Hepatocyte (in vitro differentiated cells): ENCODE data around the gene SYNGR1. TPM values are rescaled to one million over a fixed set of nuclear protein-coding genes. Genes with fewer than 3 reads are reported as not detected.

Experiments used
- DNase-seq: peaks from one replicate; pipeline ENCODE4 v3.0.0-alpha.2; 2016; ENCODE audit warnings: low spot score
- H2AFZ ChIP-seq: fragments of 200-600 bp; sonication (generic); 2 replicates; pipeline ENCODE4 v1.6.0; 2016; ENCODE audit warnings: antibody characterized with exemption, mild to moderate bottlenecking
- H3K27ac ChIP-seq: fragments of 200-600 bp; sonication (generic); 2 replicates; pipeline ENCODE4 v1.5.1; 2016; ENCODE audit warnings: mild to moderate bottlenecking
- H3K27me3 ChIP-seq: fragments of 200-600 bp; sonication (generic); 2 replicates; pipeline ENCODE4 v1.6.1; 2016
- H3K36me3 ChIP-seq: fragments of 200-600 bp; sonication (generic); replicated peaks from 2 replicates; pipeline ENCODE4 v1.5.1; 2016; ENCODE audit warnings: low read depth; ENCODE audit not compliant: insufficient read depth
- H3K4me1 ChIP-seq: fragments of 200-600 bp; sonication (generic); 2 replicates; pipeline ENCODE4 v1.5.1; 2016; ENCODE audit warnings: mild to moderate bottlenecking, moderate library complexity; ENCODE audit not compliant: insufficient read depth
- H3K4me2 ChIP-seq: fragments of 200-600 bp; sonication (generic); 2 replicates; pipeline ENCODE4 v1.6.0; 2016
- H3K4me3 ChIP-seq: fragments of 200-600 bp; sonication (generic); 2 replicates; pipeline ENCODE4 v1.5.1; 2016; ENCODE audit warnings: mild to moderate bottlenecking
- H3K79me2 ChIP-seq: fragments of 200-600 bp; sonication (generic); 2 replicates; pipeline ENCODE4 v1.6.0; 2017; ENCODE audit warnings: mild to moderate bottlenecking
- H3K9me2 ChIP-seq: fragments of 200-600 bp; sonication (generic); replicated peaks from 2 replicates; pipeline ENCODE4 v1.6.0; 2017; ENCODE audit warnings: mild to moderate bottlenecking; ENCODE audit not compliant: insufficient read depth
- H3K9me3 ChIP-seq: fragments of 200-600 bp; sonication (generic); 2 replicates; pipeline ENCODE4 v1.5.1; 2016; ENCODE audit warnings: low read depth, mild to moderate bottlenecking
- H4K20me1 ChIP-seq: fragments of 200-600 bp; sonication (generic); 2 replicates; pipeline ENCODE4 v1.6.0; 2016; ENCODE audit warnings: mild to moderate bottlenecking; ENCODE audit not compliant: insufficient read depth, poor library complexity, severe bottlenecking
- EZH2 ChIP-seq: fragments of 200-600 bp; sonication (generic); IDR thresholded peaks from 2 replicates; pipeline ENCODE4 v1.6.1; 2016; ENCODE audit warnings: antibody characterized with exemption, mild to moderate bottlenecking, borderline replicate concordance
- EZH2phosphoT487 ChIP-seq: fragments of 200-600 bp; sonication (generic); IDR thresholded peaks from one replicate; pipeline ENCODE4 v1.6.1; 2018; ENCODE audit warnings: antibody characterized with exemption, mild to moderate bottlenecking, low read depth, moderate library complexity; ENCODE audit not compliant: unreplicated experiment, severe bottlenecking
- WGBS: methylation state at CpG from one replicate; pipeline ENCODE4 v1.1.6; 2016; ENCODE audit warnings: low lambda C conversion rate; ENCODE audit errors: missing lambda C conversion rate; 5-methylcytosine and 5-hydroxymethylcytosine counted together
- polyA plus RNA-seq: library from polyadenylated mRNA; unstranded; fragments of >200 nt; fragmentation: Nextera tagmentation; extraction: Ambion mirVana; gene quantifications from 2 replicates; pipeline ENCODE4 v1.2.1, GENCODE V29; 2016
- total RNA-seq: library from RNA; depleted of rRNA; stranded (reverse); fragments of >200 nt; gene quantifications from 2 replicates; pipeline ENCODE4 v1.2.3, GENCODE V29; 2014
- TF ChIP-seq, protein P1 (sequence below): fragments of 200-600 bp; sonication (generic); IDR thresholded peaks from 2 replicates; pipeline ENCODE4 v1.5.1; 2016; ENCODE audit warnings: antibody characterized with exemption, mild to moderate bottlenecking; ENCODE audit not compliant: poor library complexity

Gene SYNGR1
- total and polyA plus RNA-seq, 2 experiments from 2014 or later: 23.1 to 58.8 TPM

DNA sequence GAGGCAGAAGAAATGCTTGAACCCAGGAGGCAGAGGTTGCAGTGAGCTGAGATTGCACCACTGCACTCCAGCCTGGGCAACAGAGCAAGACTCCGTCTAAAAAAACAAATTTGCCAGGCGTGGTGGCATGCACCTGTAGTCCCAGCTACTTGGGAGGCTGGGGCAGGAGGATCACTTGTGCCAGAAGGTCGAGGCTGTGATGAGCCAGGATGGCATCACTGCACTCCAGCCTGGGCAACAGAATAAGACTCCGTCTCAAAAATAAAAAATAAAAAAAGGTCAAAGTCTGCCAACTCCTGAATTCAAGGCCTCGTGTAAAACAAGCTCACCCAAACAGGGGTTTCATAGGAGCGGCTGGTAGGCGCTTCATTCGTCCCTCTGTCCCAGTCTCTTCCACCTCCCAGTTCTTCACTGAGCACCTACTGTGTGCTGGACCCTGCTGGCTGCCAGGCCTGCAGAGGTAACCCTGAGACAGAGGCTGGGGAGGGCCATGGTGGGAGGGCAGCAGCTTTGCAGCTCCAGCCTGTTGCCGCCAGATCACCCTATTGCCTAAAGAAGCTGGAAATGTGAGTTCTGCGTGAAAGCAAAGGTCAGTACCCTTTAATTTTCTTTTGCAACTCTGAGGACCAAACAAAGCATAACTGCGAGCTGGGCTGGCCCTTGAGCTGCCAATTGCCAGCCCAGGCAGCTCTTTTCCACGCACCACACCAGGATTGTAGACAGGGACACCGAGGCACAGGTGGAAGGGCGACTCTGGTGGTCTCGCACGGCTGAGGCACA is 45.7 kb upstream of the SYNGR1 start:
- no peaks in the 10 kb centered on the region for H3K79me2 ChIP-seq
- H3K27me3 ChIP-seq: no peaks in the 10 kb centered on the region
- no peaks in the 10 kb centered on the region for H3K9me3 ChIP-seq
- no peaks in the 10 kb centered on the region for H4K20me1 ChIP-seq
- TF ChIP-seq EZH2phosphoT487 (no peak), EZH2 (no peak)
- TF ChIP-seq, protein P1, sequence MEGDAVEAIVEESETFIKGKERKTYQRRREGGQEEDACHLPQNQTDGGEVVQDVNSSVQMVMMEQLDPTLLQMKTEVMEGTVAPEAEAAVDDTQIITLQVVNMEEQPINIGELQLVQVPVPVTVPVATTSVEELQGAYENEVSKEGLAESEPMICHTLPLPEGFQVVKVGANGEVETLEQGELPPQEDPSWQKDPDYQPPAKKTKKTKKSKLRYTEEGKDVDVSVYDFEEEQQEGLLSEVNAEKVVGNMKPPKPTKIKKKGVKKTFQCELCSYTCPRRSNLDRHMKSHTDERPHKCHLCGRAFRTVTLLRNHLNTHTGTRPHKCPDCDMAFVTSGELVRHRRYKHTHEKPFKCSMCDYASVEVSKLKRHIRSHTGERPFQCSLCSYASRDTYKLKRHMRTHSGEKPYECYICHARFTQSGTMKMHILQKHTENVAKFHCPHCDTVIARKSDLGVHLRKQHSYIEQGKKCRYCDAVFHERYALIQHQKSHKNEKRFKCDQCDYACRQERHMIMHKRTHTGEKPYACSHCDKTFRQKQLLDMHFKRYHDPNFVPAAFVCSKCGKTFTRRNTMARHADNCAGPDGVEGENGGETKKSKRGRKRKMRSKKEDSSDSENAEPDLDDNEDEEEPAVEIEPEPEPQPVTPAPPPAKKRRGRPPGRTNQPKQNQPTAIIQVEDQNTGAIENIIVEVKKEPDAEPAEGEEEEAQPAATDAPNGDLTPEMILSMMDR: no peak
- no peak overlapping the region for H2AFZ ChIP-seq
- H3K4me2 ChIP-seq: no peak overlapping the region
- no peak overlapping the region for H3K27ac ChIP-seq
- no peak overlapping the region for H3K4me3 ChIP-seq
- no peaks in the 10 kb centered on the region for H3K9me2 ChIP-seq
- no peaks in the 10 kb centered on the region for H3K36me3 ChIP-seq
- H3K4me1 ChIP-seq: peaks cover 6% of the 10 kb centered on the region
- DNase-seq: no peak
- WGBS: 90% methylated on average over 16 of the region's 16 CpGs

DNA sequence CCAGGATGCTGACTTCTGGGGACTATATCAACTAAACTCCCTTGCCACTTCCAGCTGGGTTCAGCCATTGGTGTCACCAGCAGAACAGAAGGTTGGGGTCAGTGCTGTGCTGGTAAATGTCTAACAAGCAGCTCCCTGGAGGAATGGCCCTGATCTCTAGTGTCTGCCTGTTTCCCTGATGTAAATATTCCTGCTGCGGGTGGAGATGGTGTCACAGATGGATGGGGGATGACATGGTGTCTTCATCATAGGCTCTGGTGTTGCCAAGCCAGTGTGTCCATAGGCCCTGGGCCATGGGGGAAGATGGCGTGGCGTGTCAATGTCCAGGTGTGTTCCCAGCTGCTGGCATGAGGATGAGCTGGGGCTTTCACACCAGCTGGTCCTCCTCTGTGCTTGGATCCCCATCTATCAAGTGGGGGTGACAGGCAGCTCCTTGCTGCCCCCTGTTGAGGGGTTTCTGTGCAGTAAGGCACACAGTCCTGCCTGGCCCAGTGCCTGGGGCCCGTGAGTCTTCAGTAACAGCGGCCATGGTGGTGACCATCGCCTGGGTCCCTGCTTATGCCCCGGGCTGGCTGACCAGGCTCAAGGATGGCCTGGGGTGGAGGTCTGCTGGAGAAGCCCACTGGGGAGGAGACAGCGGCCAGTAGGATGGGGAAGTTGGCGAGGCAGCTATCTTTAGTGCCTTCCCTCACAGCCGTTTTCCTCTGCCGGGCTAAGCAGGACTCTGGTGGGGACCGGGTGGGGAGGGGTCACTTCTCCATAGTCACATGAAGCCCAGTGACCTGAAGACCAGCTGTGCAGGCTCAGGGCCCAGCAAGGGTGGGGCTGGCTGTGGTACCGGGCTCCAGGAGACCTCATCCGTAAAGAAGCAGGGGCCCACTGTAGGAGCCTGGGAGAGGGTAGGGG is 43.1 kb upstream of the SYNGR1 start:
- peaks cover 7% of the 10 kb centered on the region for H4K20me1 ChIP-seq
- H3K27me3 ChIP-seq: no peaks in the 10 kb centered on the region
- WGBS: 88% methylated on average over 13 of the region's 14 CpGs
- no peaks in the 10 kb centered on the region for H3K79me2 ChIP-seq
- H3K27ac ChIP-seq: no peak overlapping the region
- H3K9me3 ChIP-seq: no peaks in the 10 kb centered on the region
- TF ChIP-seq EZH2: no peak
- TF ChIP-seq, protein P1: peak; percentile 25
- TF ChIP-seq EZH2phosphoT487: no peak
- no peaks in the 10 kb centered on the region for H3K4me1 ChIP-seq
- H3K36me3 ChIP-seq: no peaks in the 10 kb centered on the region
- H3K4me3 ChIP-seq: no peak overlapping the region
- H2AFZ ChIP-seq: no peak overlapping the region
- H3K4me2 ChIP-seq: no peak overlapping the region
- no peak for DNase-seq
- H3K9me2 ChIP-seq: no peaks in the 10 kb centered on the region

DNA sequence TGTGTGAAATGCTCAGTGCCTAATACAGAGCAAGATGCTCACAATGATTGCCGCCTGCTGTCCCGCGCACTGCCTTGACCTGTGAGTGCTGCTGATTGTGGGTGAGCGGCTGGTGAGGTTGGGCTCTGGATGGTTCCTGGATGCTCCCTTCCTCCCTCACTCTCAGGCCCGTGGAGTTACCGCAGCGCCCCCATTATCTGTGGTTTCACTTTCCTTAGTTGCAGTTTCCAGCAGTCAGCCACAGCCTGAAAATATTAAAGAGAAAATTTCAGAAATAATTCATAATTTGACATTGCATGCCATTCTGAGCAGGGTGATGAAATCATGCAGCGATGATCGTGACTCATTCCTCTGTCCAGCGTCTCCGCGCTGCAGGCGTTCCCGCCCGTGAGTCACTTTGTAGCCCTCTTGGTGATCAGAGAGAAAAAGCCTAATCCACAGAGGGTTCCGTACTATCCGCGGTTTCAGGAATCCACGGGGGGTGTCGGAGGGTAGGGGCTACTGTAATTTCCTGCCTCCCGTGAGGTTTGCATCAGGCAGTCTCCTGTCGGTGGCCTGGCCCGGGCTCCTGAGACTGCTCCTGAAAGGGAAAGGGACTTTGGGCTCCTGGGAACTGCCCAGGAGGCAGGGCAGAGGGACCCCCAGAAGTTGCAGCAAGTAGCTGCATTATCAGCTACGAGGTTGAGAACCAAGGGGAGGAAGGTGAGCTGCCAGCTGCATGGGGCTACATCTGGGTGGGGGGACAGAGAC is 41.0 kb upstream of the SYNGR1 start:
- H2AFZ ChIP-seq: no peak overlapping the region
- H3K36me3 ChIP-seq: no peaks in the 10 kb centered on the region
- H3K4me3 ChIP-seq: no peak overlapping the region
- H3K4me1 ChIP-seq: no peaks in the 10 kb centered on the region
- peaks cover 28% of the 10 kb centered on the region for H4K20me1 ChIP-seq
- TF ChIP-seq, protein P1: no peak
- TF ChIP-seq EZH2phosphoT487: no peak
- no peak for TF ChIP-seq EZH2
- peak overlapping the region; percentile 48 for H3K4me2 ChIP-seq
- H3K79me2 ChIP-seq: peaks cover 2% of the 10 kb centered on the region
- 51% methylated on average over 24 of the region's 24 CpGs for WGBS
- DNase-seq: peak; percentile 83
- no peaks in the 10 kb centered on the region for H3K9me2 ChIP-seq
- no peaks in the 10 kb centered on the region for H3K27me3 ChIP-seq
- H3K9me3 ChIP-seq: no peaks in the 10 kb centered on the region
- peak overlapping the region; percentile 78 for H3K27ac ChIP-seq
